ENCODE measurements around the gene ZNF543.

ZNF543 gene

DNA sequence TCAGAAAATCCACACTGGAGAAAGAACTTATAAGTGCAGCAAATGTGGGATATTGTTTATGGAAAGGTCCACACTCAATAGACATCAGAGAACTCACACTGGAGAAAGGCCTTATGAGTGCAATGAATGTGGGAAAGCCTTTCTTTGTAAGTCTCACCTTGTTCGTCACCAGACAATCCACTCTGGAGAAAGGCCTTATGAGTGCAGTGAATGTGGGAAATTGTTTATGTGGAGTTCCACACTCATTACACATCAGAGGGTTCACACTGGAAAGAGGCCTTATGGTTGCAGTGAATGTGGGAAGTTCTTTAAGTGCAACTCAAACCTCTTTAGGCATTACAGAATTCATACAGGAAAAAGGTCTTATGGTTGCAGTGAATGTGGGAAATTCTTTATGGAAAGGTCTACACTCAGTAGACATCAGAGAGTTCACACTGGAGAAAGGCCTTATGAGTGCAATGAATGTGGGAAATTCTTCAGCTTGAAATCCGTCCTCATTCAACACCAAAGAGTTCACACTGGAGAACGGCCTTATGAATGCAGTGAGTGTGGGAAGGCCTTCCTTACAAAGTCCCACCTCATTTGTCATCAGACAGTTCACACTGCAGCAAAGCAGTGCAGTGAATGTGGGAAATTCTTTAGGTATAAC, 57.4 kb downstream of the ZNF543 start:
- DNase-seq (ENCODE audit: low read depth in 2 of 3, low spot score in 2 of 3): no peak

All from activated CD8-positive, alpha-beta memory T cell treated with anti-CD3 and anti-CD28 coated beads for 48 hours (primary cell).